Measurements from ENCODE around the gene ERG28.

The ERG28 gene

DNA sequence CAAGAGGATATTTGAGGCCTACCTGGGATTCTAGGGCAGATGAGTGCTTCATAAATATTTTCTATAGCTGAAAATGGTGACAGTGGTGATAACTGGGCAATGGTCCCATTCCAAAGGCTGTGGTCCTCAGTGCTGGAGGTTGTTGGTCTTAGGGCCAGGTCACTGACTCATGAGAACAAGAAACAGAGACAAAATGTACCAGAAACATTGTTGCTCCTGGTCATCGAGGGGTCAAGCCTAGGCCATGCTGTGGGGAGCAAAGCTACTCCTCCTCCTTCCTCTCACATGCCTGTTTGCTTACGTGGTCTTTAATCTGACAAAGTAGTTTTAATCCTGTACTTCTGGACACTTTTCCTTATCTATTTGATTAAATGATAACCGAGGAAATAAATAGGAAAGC is 33.8 kb downstream of the ERG28 start:
- Mint-ChIP-seq H3K4me3 (no peak overlapping the region), H3K27me3 (peaks cover 6 to 30% of the 10 kb centered on the region in 2 donors), H3K4me1 (peaks cover 11 to 18% of the 10 kb centered on the region in 2 donors), H3K36me3 (peaks cover 6 to 26% of the 10 kb centered on the region in 2 donors), H3K9me3 (no peaks in the 10 kb centered on the region), H3K27ac (no peak overlapping the region)
- DNase-seq (no peak), ATAC-seq (replicated peaks) (no peak)

DNA sequence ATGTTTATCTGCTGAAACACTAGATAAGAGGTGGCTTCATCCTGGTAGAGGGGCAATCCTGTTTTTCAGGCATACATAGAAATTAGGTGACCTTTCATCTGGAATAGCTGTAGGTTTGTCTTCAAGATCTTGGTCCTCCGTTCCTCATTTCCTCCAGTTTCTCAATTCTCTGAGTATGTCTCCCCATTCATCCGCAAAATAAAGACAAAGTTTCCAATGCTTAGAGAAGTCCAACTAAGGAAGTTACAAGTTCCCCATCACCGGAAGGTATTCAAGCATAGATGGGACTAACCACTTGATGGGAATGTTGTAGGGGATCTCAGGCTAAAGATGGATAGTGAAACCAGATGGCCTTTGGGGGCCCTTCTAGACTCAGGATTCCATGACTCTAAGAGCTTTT is 34.3 kb downstream of the ERG28 start:
- Mint-ChIP-seq H3K9me3 (no peaks in the 10 kb centered on the region), H3K27me3 (peaks cover 11 to 30% of the 10 kb centered on the region in 2 donors), H3K4me3 (no peak overlapping the region), H3K27ac (no peak overlapping the region), H3K4me1 (peaks cover 11 to 18% of the 10 kb centered on the region in 2 donors), H3K36me3 (peaks cover 7 to 31% of the 10 kb centered on the region in 2 donors)
- no peak for ATAC-seq (replicated peaks)
- no peak for DNase-seq

DNA sequence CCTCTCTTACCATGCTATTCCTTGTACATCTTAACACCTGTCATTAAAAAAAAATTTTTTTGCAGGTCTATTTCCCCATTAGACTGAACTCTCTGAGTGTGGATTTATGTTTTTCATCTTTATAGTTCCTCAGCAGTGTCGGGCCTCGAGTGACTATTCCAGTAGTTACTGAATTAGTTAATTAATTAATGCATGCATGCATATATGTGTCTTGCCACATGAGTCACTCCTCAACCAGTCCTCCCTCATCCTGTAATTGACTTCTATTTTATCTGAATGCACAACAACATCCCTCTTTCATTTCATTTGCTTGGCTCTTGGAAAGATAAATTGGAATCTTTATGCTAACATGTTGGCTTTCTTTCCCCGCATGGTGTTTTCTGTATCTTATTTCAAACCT is 35.6 kb downstream of the ERG28 start:
- H3K9me3 Mint-ChIP-seq, result no peaks in the 10 kb centered on the region
- H3K27ac Mint-ChIP-seq, result no peak overlapping the region
- H3K27me3 Mint-ChIP-seq, result peaks cover 12 to 23% of the 10 kb centered on the region in 2 donors
- DNase-seq (no peak), ATAC-seq (replicated peaks) (no peak)
- H3K4me1 Mint-ChIP-seq, result peaks cover 11 to 18% of the 10 kb centered on the region in 2 donors
- no peak overlapping the region for H3K4me3 Mint-ChIP-seq
- peaks cover 7 to 32% of the 10 kb centered on the region in 2 donors for H3K36me3 Mint-ChIP-seq

DNA sequence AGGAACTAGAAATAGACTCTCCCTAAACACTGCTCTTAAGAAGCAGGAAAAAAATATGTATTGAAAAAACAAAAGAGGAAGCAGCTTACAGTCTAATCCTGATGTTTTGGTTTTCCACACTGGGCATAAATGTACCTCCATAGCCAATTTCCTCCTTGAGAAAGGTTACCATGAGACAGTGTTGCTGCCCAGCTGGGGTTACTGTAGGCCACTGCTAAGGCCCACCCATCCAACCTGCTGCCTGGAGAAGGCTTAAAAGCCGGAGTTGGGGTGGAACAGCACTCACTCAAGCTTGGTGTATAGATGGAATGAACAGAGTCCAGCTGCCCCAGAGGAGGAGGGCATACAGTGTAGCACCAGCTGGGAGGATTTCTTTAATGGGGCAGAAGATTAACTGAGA is 41.1 kb downstream of the ERG28 start:
- peaks cover 16 to 25% of the 10 kb centered on the region in 2 donors for H3K4me1 Mint-ChIP-seq
- H3K27me3 Mint-ChIP-seq, result peaks cover 8 to 9% of the 10 kb centered on the region in 2 donors
- H3K9me3 Mint-ChIP-seq, result peaks cover 5 to 7% of the 10 kb centered on the region in 2 donors
- DNase-seq (no peak), ATAC-seq (replicated peaks) (no peak)
- no peak overlapping the region for H3K27ac Mint-ChIP-seq
- no peak overlapping the region for H3K4me3 Mint-ChIP-seq
- peaks cover 9 to 17% of the 10 kb centered on the region in 2 donors for H3K36me3 Mint-ChIP-seq

DNA sequence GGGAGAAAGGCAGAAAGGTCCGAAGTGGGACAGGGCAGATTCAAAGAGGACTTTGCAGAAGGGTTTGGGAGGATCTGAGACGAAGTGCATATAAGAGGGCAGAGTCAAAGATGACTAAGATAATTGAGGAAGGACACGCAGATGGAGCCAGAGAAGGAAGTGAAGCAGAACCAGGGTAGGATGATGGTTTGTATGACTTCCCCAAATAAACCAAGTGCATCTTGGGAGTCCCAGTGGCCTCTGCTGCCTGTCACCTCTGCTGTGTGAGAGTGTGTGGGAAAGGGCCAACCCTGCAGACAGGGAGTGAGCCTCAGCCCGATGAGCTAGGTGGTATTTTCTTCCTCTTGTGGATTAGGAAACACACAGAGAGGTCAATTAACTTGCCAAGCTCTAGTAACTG is 45.5 kb downstream of the ERG28 start:
- peaks cover 13 to 16% of the 10 kb centered on the region in 2 donors for H3K4me1 Mint-ChIP-seq
- peak overlapping the region; percentile 87 for H3K27ac Mint-ChIP-seq
- ATAC-seq (replicated peaks) (peak; percentile 98 to 99), DNase-seq (peak; percentile 32)
- H3K9me3 Mint-ChIP-seq, result peaks cover 16 to 18% of the 10 kb centered on the region in 2 donors
- H3K27me3 Mint-ChIP-seq, result peaks cover 0 to 4% of the 10 kb centered on the region in 2 donors
- H3K36me3 Mint-ChIP-seq, result peaks cover 19 to 29% of the 10 kb centered on the region in 2 donors
- peak overlapping the region; percentile 14 to 30 for H3K4me3 Mint-ChIP-seq

DNA sequence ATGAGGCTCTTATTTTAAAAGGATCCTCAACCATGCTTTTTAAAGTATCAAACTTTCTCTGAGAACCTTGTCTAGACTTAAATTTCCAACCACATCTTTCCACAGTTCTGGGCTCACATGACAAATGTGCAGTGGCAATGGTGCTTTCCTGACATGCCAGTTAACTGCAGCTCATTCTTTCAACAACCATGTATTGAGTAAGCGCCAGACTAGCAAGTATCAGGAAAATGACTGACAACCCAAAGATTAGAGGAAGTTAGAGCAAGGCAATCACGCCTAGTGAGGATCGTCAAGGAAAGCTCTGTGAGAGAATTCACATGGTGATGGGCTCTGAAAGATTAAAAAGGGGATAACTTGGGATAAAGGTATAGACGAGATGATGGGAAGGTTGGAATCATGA is 46.5 kb downstream of the ERG28 start:
- peaks cover under 1 to 4% of the 10 kb centered on the region in 2 donors for H3K27me3 Mint-ChIP-seq
- H3K27ac Mint-ChIP-seq, result peak overlapping the region; percentile 2
- no peak for ATAC-seq (replicated peaks)
- peaks cover 16 to 18% of the 10 kb centered on the region in 2 donors for H3K9me3 Mint-ChIP-seq
- H3K4me3 Mint-ChIP-seq, result no peak overlapping the region
- no peak for DNase-seq
- H3K36me3 Mint-ChIP-seq, result peaks cover 19 to 37% of the 10 kb centered on the region in 2 donors
- peaks cover 16 to 18% of the 10 kb centered on the region in 2 donors for H3K4me1 Mint-ChIP-seq

DNA sequence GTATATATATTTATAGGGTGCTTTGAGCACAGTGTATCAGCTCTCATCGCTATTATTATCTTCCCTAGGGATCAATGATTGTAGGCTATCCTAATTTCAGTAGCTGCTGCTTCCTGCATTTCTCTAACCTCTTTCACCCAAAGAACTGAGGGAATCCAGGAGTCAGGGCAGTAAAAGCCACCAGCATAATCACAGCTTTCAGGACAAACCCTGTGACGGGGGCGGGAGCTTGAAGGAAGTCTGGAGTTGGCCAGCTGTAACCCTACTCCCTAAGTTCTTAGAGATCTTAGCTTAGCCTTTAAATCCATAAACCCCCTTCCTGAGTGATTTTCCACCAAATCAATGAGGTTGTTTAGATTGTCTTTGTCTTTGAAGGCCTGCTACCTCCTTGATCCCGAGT is 48.5 kb downstream of the ERG28 start:
- ATAC-seq (replicated peaks) (no peak), DNase-seq (no peak)
- H3K4me1 Mint-ChIP-seq, result peaks cover 16 to 18% of the 10 kb centered on the region in 2 donors
- peaks cover 26 to 31% of the 10 kb centered on the region in 2 donors for H3K9me3 Mint-ChIP-seq
- peaks cover 36 to 55% of the 10 kb centered on the region in 2 donors for H3K36me3 Mint-ChIP-seq
- no peak overlapping the region for H3K4me3 Mint-ChIP-seq
- H3K27me3 Mint-ChIP-seq, result peaks cover 4 to 16% of the 10 kb centered on the region in 2 donors
- no peak overlapping the region for H3K27ac Mint-ChIP-seq

DNA sequence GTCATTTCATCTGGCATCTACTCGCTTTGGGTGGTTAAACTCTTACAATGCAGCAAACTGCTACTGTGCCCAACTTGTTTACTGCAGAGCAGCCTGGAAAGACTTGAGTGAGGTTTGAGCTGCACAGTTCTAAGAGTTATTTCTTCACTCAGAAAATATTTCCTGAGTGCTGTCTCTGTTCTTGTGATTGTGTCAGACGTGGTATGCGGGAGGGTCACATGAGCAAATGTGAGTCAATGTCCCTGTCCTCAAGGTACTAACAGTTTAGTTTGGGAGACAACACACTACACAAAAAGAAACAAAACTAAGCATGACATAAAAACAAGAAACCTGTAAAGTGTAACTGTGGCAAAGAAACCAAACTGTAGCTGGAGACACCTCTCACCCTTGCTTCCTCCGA is 49.8 kb downstream of the ERG28 start:
- no peak overlapping the region for H3K4me3 Mint-ChIP-seq
- DNase-seq (no peak), ATAC-seq (replicated peaks) (no peak)
- H3K36me3 Mint-ChIP-seq, result peaks cover 36 to 55% of the 10 kb centered on the region in 2 donors
- H3K27ac Mint-ChIP-seq, result no peak overlapping the region
- H3K27me3 Mint-ChIP-seq, result peaks cover 4 to 17% of the 10 kb centered on the region in 2 donors
- peaks cover 16 to 18% of the 10 kb centered on the region in 2 donors for H3K4me1 Mint-ChIP-seq
- H3K9me3 Mint-ChIP-seq, result peaks cover 26 to 31% of the 10 kb centered on the region in 2 donors

DNA sequence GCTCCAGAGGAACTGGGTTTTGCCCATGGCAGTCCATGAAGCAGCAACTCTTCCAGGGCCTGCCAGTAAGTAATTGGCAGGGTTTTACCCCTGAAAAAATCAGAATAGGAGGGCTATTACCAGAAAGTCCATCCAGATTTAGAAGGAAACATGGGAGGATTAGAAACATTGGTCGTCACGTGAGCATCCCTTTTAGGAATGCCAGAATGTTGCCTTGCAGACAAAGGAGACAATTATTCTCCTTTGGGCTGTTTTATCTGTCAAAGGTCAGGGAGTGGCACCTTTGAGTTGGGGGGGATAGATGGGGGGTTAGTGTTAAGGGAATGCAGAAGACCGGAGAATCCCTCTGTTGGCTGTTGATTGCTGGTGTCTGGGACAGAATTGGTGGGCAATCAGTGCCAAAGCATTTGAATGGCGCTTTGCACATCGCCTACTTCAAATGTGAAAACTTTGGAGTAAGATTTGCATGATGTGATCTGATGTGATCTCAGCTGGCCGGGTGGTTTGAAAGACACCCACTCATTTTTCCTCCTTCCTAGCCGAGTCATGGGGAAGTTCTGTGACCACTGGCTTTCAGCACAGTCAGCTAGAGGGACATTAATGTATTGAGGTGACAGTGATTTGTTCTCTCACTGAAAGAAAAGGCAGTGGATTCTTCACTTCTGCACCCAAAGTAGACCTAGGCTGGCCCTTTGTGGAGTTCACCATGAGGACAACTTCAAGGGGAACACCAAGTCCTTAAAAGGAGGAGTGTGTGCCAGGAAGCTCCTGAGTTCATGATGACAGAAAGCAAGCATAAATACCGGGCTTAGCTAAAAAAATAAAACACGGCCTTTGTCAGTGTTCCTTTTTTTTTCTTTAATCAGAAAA is 50.8 kb downstream of the ERG28 start:
- Mint-ChIP-seq H3K27me3 (peaks cover 4 to 17% of the 10 kb centered on the region in 2 donors), H3K4me1 (peaks cover 18 to 20% of the 10 kb centered on the region in 2 donors), H3K36me3 (peaks cover 30 to 51% of the 10 kb centered on the region in 2 donors), H3K9me3 (peaks cover 20 to 27% of the 10 kb centered on the region in 2 donors), H3K4me3 (no peak overlapping the region), H3K27ac (no peak overlapping the region)
- DNase-seq, result no peak
- ATAC-seq (replicated peaks), result peak in 1 of 2 donors; percentile 27

DNA sequence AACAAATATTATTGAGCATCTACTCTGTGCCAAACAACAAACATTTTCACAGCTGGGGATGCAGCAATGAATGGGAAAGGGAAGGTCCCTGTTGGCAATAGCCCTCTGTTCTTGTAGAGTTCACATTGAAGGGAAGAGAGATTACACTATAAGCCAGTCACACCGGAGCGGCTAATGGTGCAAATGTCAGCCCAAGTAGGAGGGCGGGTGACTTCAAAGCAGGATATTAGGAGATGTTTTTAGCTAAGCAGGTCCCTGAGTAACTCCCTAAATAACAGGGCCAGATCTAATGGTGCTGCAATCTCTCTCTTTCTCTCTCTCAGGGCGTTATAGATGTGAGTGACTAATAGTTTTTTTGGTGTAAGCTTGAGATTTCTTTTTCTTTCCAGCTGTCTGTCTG is 51.6 kb downstream of the ERG28 start:
- DNase-seq, result no peak
- peaks cover 15 to 22% of the 10 kb centered on the region in 2 donors for H3K9me3 Mint-ChIP-seq
- ATAC-seq (replicated peaks), result no peak
- peaks cover 4 to 17% of the 10 kb centered on the region in 2 donors for H3K27me3 Mint-ChIP-seq
- H3K27ac Mint-ChIP-seq, result no peak overlapping the region
- H3K4me1 Mint-ChIP-seq, result peaks cover 11 to 16% of the 10 kb centered on the region in 2 donors
- H3K36me3 Mint-ChIP-seq, result peaks cover 25 to 46% of the 10 kb centered on the region in 2 donors
- no peak overlapping the region for H3K4me3 Mint-ChIP-seq

DNA sequence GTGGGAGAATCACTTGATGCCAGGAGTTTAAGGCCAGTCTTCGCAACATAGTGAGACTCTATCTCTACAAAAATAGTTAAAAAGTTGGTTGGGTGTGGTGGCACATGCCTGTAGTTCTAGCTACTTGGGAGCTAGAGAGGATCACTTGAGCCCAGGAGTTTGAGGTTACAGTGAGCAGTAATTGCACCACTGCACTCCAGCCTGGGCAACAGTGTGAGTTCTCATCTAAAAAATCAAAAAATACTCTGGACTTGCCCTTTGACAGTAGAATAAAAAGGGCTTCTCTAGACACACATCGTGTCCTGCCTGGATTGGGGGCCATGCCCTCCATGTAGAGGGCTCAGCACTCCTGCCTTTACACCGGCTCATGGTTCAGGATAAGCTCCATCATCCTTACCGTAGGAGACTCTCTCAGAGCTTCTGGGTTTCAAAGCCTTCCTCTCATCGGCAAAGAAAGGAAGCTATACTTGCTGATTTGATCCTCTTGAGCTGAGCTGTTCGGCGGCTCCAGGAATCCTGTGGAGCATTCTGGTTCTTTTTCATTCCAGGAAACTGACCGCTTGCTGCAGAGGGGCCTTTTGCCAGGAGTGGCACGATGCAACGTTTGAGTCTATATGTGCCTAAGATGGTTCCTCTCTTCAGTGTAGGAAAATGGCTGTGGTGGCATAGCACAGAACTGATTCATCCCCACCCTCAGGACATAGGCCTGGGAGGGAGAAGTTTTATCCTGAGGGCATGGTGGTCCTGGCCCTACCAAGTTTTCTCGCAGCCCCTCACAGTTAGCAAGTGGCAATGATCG is 52.6 kb downstream of the ERG28 start:
- H3K36me3 Mint-ChIP-seq, result peaks cover 20 to 40% of the 10 kb centered on the region in 2 donors
- no peak for ATAC-seq (replicated peaks)
- H3K9me3 Mint-ChIP-seq, result peaks cover 13 to 19% of the 10 kb centered on the region in 2 donors
- no peak overlapping the region for H3K27ac Mint-ChIP-seq
- H3K4me1 Mint-ChIP-seq, result peaks cover 10 to 18% of the 10 kb centered on the region in 2 donors
- DNase-seq, result no peak
- peaks cover 4 to 17% of the 10 kb centered on the region in 2 donors for H3K27me3 Mint-ChIP-seq
- no peak overlapping the region for H3K4me3 Mint-ChIP-seq

DNA sequence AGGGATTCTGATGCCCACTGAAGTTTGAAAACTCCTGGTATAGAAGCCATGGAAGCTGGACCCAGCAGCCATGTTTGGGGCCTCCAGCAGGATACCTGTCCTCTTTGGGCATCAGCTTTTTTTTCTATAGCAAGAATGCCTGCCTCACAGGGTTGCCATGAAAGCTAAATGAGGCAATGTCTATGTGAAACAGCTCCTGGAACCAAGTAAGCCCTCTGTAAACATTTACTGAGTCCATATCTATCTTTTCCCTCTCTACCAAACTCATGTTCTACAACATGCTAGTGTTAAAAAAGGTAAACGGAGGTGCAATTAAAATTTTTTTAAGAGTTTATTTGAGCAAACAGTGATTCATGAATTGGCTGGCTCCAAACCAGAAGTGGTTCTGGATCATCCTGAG is 53.6 kb downstream of the ERG28 start:
- peaks cover 10 to 18% of the 10 kb centered on the region in 2 donors for H3K4me1 Mint-ChIP-seq

DNA sequence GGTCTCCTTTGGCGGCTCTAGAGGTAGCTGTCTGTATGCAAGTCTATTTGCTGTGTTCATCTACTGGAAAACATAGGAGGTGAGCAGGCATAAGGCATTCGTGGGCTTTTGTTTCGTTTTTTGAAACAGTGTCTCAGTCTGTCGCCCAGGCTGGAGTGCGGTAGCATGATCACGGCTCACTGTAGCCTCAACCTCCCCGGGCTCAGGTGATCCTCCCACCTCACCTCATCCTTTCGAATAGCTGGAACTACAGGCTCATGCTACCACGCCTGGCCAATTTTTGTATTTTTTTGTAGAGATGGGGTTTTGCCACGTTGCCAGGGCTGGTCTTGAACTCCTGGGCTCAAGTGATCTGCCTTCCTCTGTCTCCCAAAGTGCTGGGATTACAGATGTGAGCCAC is 54.8 kb downstream of the ERG28 start:
- H3K27me3 Mint-ChIP-seq, result peaks cover 3 to 17% of the 10 kb centered on the region in 2 donors
- peaks cover 10 to 18% of the 10 kb centered on the region in 2 donors for H3K4me1 Mint-ChIP-seq
- H3K27ac Mint-ChIP-seq, result no peak overlapping the region
- no peak overlapping the region for H3K4me3 Mint-ChIP-seq
- H3K36me3 Mint-ChIP-seq, result peaks cover 17 to 31% of the 10 kb centered on the region in 2 donors
- ATAC-seq (replicated peaks), result no peak
- no peak for DNase-seq
- H3K9me3 Mint-ChIP-seq, result peaks cover 9 to 16% of the 10 kb centered on the region in 2 donors

More for the DNA sequence above, 53.6 kb downstream of the ERG28 start:
- Mint-ChIP-seq H3K27ac (no peak overlapping the region), H3K27me3 (peaks cover 4 to 17% of the 10 kb centered on the region in 2 donors), H3K9me3 (peaks cover 9 to 16% of the 10 kb centered on the region in 2 donors), H3K4me3 (no peak overlapping the region), H3K36me3 (peaks cover 17 to 35% of the 10 kb centered on the region in 2 donors)
- DNase-seq (no peak), ATAC-seq (replicated peaks) (no peak)

Data from stimulated activated naive B cell treated with anti-CD40 and anti-IgM and Interleukin-4, amounts not matched to agents 10 μg/mL and 1 μg/mL and 100 μg/mL, for 72 hours (primary cell).